ENCODE results near the gene KLRC3. TPM values are rescaled to one million over a fixed set of nuclear protein-coding genes. Genes with fewer than 3 reads are reported as not detected.
"Not testable (repeated sequence)": the region's sequence is repeated elsewhere in the genome, so short reads cannot be mapped to it uniquely, and the experiment has no call there.

KLRC3 gene
- 1 to 10 TPM in 1 of 2 donors, not detected in 1; 2.6 TPM for total RNA-seq
- polyA plus RNA-seq, result under 1 TPM; 0.22 to 0.44 TPM
- long read RNA-seq, donor 1, partial matches to known transcripts, result 0 of 1 reads
- long read RNA-seq, donor 1, other reads (novel, unspliced or antisense), result 0 of 1 reads
- long read RNA-seq, donor 2, result 0 reads
- long read RNA-seq, donor 3, result 0 reads
- long read RNA-seq, donor 4, result 0 reads
- long read RNA-seq, donor 5, result 0 reads

DNA sequence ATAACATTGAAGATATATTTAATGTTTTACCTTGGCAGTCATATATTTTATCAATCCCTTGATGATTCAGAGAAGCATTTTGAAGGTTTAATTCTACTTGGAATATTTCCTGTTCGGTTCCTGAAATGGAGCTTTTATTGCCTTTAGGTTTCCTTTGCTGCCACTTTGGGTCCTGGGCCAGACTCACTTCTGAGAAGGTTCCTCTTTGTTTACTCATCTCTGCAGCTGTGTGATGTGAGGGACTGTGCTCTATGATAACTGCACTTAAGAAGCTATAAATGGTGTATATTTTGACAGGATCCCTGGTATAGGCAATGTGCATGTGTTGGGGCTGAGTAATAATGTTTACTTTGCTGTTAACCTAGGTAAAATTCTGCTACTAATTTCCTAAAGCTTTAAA is at the start of gene KLRC3:
Gene KLRC3 (minus strand): TSS at position 262 of the 400 bp plus-strand sequence. CDS start 45 bp downstream, at position 217.
- H3K9me3 ChIP-seq (ENCODE audit: control insufficient read depth in 4 of 4, insufficient read depth in 3 of 4, low read length in 3 of 4); DNase-seq; ATAC-seq (ENCODE audit: insufficient read depth, low FRiP score); H3K4me3 ChIP-seq; H3K36me3 ChIP-seq (ENCODE audit: control insufficient read depth in 4 of 4, insufficient read depth in 4 of 4, low read length in 4 of 4); H3K9ac ChIP-seq (ENCODE audit: insufficient read depth in 1 of 2, low read length in 2 of 2); H3K4me1 ChIP-seq (ENCODE audit: control insufficient read depth in 5 of 5, insufficient read depth in 5 of 5, low read length in 5 of 5); H3K27me3 ChIP-seq (ENCODE audit: control insufficient read depth in 3 of 3, insufficient read depth in 3 of 3, low read length in 2 of 3); H3K27ac ChIP-seq (ENCODE audit: low read depth in 1 of 2, low read length in 1 of 2): not testable (repeated sequence)
- WGBS, 2 donors, result 31 to 35% methylated on average over 1 of the region's 1 CpG

DNA sequence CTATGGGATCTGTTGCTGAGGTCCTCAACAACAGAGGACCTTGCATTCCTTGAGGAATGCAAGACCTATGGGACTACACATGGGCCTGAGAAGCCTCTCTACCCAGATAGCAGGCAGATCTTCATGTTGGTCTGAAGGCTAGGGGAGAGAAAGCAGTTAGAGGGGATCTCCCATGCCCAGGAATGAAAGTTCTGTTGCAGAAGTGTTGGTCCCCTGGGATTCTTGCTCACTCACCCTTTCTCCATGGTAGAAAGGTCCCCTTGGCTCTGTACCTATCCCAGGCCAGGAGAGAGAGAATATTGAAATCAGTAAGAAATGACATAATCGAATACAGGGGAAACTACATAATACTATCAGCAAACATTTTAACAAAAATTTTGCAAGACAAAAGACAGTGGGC is 49.3 kb upstream of the KLRC3 start:
- H3K27ac ChIP-seq (ENCODE audit: low read depth in 1 of 2, low read length in 1 of 2), result no peak overlapping the region
- H3K27me3 ChIP-seq (ENCODE audit: control insufficient read depth in 3 of 3, insufficient read depth in 3 of 3, low read length in 2 of 3), result no peaks in the 10 kb centered on the region
- no peak overlapping the region for H3K4me3 ChIP-seq
- ATAC-seq (ENCODE audit: insufficient read depth, low FRiP score) (no peak), DNase-seq (no peak)
- WGBS, 2 donors, result 95 to 96% methylated on average over 1 of the region's 1 CpG
- no peaks in the 10 kb centered on the region for H3K36me3 ChIP-seq (ENCODE audit: control insufficient read depth in 4 of 4, insufficient read depth in 4 of 4, low read length in 4 of 4)
- no peak overlapping the region for H3K9ac ChIP-seq (ENCODE audit: insufficient read depth in 1 of 2, low read length in 2 of 2)
- peaks cover 0 to 2% (median 0%) of the 10 kb centered on the region in 5 donors for H3K4me1 ChIP-seq (ENCODE audit: control insufficient read depth in 5 of 5, insufficient read depth in 5 of 5, low read length in 5 of 5)
- TF ChIP-seq, protein P1, sequence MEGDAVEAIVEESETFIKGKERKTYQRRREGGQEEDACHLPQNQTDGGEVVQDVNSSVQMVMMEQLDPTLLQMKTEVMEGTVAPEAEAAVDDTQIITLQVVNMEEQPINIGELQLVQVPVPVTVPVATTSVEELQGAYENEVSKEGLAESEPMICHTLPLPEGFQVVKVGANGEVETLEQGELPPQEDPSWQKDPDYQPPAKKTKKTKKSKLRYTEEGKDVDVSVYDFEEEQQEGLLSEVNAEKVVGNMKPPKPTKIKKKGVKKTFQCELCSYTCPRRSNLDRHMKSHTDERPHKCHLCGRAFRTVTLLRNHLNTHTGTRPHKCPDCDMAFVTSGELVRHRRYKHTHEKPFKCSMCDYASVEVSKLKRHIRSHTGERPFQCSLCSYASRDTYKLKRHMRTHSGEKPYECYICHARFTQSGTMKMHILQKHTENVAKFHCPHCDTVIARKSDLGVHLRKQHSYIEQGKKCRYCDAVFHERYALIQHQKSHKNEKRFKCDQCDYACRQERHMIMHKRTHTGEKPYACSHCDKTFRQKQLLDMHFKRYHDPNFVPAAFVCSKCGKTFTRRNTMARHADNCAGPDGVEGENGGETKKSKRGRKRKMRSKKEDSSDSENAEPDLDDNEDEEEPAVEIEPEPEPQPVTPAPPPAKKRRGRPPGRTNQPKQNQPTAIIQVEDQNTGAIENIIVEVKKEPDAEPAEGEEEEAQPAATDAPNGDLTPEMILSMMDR (IDR thresholded peaks at IDR 0.05; ENCODE audit: control extremely low read depth, extremely low read depth), result no peak
- H3K9me3 ChIP-seq (ENCODE audit: control insufficient read depth in 4 of 4, insufficient read depth in 3 of 4, low read length in 3 of 4), result peaks cover 0 to 4% (median 1%) of the 10 kb centered on the region in 4 donors

DNA sequence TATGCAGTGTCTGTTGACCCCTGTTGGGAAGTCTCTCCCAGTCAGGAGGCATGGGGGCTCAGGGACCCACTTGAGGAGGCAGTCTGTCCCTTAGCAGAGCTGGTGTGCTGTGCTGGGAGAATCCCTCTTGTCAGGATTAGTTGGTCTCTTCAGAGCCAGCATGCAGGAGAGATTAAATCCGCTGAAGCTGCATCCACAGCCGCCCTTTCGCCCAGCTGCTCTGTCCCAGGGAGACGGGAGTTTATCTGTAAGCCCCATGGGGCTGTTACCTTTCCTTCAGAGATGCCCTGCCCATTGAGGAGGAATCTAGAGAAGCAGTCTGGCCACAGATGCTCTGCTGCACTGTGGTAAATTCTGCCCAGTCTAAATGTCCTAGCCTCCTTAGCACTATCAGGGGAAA is 45.9 kb upstream of the KLRC3 start:
- H3K4me3 ChIP-seq, result no peak overlapping the region
- no peak overlapping the region for H3K9ac ChIP-seq (ENCODE audit: insufficient read depth in 1 of 2, low read length in 2 of 2)
- DNase-seq (no peak), ATAC-seq (ENCODE audit: insufficient read depth, low FRiP score) (no peak)
- no peaks in the 10 kb centered on the region for H3K36me3 ChIP-seq (ENCODE audit: control insufficient read depth in 4 of 4, insufficient read depth in 4 of 4, low read length in 4 of 4)
- peaks cover 0 to 3% (median 0%) of the 10 kb centered on the region in 4 donors for H3K9me3 ChIP-seq (ENCODE audit: control insufficient read depth in 4 of 4, insufficient read depth in 3 of 4, low read length in 3 of 4)
- H3K27ac ChIP-seq (ENCODE audit: low read depth in 1 of 2, low read length in 1 of 2), result no peak overlapping the region
- 89 to 90% methylated on average over 4 of the region's 4 CpGs for WGBS, 2 donors
- no peaks in the 10 kb centered on the region for H3K27me3 ChIP-seq (ENCODE audit: control insufficient read depth in 3 of 3, insufficient read depth in 3 of 3, low read length in 2 of 3)
- H3K4me1 ChIP-seq (ENCODE audit: control insufficient read depth in 5 of 5, insufficient read depth in 5 of 5, low read length in 5 of 5), result peaks cover 0 to 2% (median 0%) of the 10 kb centered on the region in 5 donors
- TF ChIP-seq, protein P1 (IDR thresholded peaks at IDR 0.05; ENCODE audit: control extremely low read depth, extremely low read depth), result no peak

DNA sequence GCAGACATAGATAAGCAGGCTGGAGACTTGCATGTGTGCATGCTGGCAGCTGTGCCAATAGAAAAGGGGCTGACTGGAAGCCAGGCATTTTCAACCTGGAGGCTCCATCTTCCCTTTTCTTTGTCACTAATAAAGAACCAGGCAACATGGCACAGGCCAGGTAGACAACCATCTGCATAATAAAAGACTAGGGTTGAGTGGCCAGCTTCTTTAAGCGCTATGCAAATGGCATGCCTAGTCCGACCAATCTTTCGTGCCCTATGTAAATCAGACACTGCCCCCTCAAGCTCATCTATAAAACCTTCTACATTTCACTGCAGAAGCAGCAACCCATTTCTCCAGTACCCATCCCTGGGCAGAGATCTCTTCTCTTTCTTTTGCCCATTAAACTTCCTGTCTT is 37.4 kb upstream of the KLRC3 start:
- TF ChIP-seq, protein P1 (IDR thresholded peaks at IDR 0.05; ENCODE audit: control extremely low read depth, extremely low read depth), result no peak
- H3K4me3 ChIP-seq, result no peak overlapping the region
- H3K36me3 ChIP-seq (ENCODE audit: control insufficient read depth in 4 of 4, insufficient read depth in 4 of 4, low read length in 4 of 4), result no peaks in the 10 kb centered on the region
- no peaks in the 10 kb centered on the region for H3K4me1 ChIP-seq (ENCODE audit: control insufficient read depth in 5 of 5, insufficient read depth in 5 of 5, low read length in 5 of 5)
- H3K9me3 ChIP-seq (ENCODE audit: control insufficient read depth in 4 of 4, insufficient read depth in 3 of 4, low read length in 3 of 4), result peaks cover 0 to 9% (median 5%) of the 10 kb centered on the region in 4 donors
- H3K27me3 ChIP-seq (ENCODE audit: control insufficient read depth in 3 of 3, insufficient read depth in 3 of 3, low read length in 2 of 3), result no peaks in the 10 kb centered on the region
- H3K27ac ChIP-seq (ENCODE audit: low read depth in 1 of 2, low read length in 1 of 2), result no peak overlapping the region
- WGBS, 2 donors, result 92 to 95% methylated on average over 3 of the region's 3 CpGs
- H3K9ac ChIP-seq (ENCODE audit: insufficient read depth in 1 of 2, low read length in 2 of 2), result no peak overlapping the region
- no peak for ATAC-seq (ENCODE audit: insufficient read depth, low FRiP score)
- DNase-seq, result no peak

All from lung (tissue), 16 donors.